GM21423 (cell line): ENCODE results near the gene JMJD7.

Experiments used
- ATAC-seq: cut with Tn5 transposase; IDR thresholded peaks from one replicate; pipeline ENCODE4 v1.9.1; 2021; ENCODE audit warnings: mild to moderate bottlenecking, moderate library complexity; ENCODE audit not compliant: unreplicated experiment

JMJD7 gene

GRCh38 chr15:41881086-41881485 lies 53.2 kb downstream of the JMJD7 start:
- ATAC-seq, result no peak

- ATAC-seq, result no peak
Measured at GRCh38 chr15:41881550-41881919, 53.6 kb downstream of the JMJD7 start.

GRCh38 chr15:41881920-41882688 lies 54.2 kb downstream of the JMJD7 start:
- ATAC-seq, result no peak

GRCh38 chr15:41882689-41883483 lies 55.0 kb downstream of the JMJD7 start:
- ATAC-seq, result no peak

GRCh38 chr15:41883484-41883825 lies 55.6 kb downstream of the JMJD7 start:
- ATAC-seq, result no peak

- ATAC-seq, result no peak
Measured at GRCh38 chr15:41884458-41884857, 56.6 kb downstream of the JMJD7 start.

- no peak for ATAC-seq
Measured at GRCh38 chr15:41885321-41885720, 57.4 kb downstream of the JMJD7 start.

GRCh38 chr15:41885841-41886240 lies 57.9 kb downstream of the JMJD7 start:
- no peak for ATAC-seq

- ATAC-seq, result no peak
Measured at GRCh38 chr15:41886741-41887140, 58.8 kb downstream of the JMJD7 start.

GRCh38 chr15:41887161-41887560 lies 59.3 kb downstream of the JMJD7 start:
- ATAC-seq, result no peak
